ENCODE data around the gene INAVA. TPM values are rescaled to one million over a fixed set of nuclear protein-coding genes. Genes with fewer than 3 reads are reported as not detected.

The INAVA gene
- total and polyA plus RNA-seq, 9 of the 15 experiments (the other 6 are each of a cell fraction or from before 2014, with no cell fraction given) = 0.09 TPM; not detected in 8

- no peak for TF ChIP-seq CXXC5 (CRISPR knock-in tag; IDR thresholded peaks at IDR 0.05)
- TF ChIP-seq, protein P1, sequence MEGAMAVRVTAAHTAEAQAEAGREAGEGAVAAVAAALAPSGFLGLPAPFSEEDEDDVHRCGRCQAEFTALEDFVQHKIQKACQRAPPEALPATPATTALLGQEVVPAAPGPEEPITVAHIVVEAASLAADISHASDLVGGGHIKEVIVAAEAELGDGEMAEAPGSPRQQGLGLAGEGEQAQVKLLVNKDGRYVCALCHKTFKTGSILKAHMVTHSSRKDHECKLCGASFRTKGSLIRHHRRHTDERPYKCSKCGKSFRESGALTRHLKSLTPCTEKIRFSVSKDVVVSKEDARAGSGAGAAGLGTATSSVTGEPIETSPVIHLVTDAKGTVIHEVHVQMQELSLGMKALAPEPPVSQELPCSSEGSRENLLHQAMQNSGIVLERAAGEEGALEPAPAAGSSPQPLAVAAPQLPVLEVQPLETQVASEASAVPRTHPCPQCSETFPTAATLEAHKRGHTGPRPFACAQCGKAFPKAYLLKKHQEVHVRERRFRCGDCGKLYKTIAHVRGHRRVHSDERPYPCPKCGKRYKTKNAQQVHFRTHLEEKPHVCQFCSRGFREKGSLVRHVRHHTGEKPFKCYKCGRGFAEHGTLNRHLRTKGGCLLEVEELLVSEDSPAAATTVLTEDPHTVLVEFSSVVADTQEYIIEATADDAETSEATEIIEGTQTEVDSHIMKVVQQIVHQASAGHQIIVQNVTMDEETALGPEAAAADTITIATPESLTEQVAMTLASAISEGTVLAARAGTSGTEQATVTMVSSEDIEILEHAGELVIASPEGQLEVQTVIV (CRISPR knock-in tag; IDR thresholded peaks at IDR 0.05; ENCODE audit: borderline replicate concordance) = no peak
- no peak for TF ChIP-seq ETV6 (IDR thresholded peaks at IDR 0.05; ENCODE audit: borderline replicate concordance in 1 of 2, low read depth in 2 of 2, low read length in 1 of 2)
- no peak for TF ChIP-seq ETV6 (CRISPR knock-in tag; IDR thresholded peaks at IDR 0.05; ENCODE audit: borderline replicate concordance)
- TF ChIP-seq HMGN3 (IDR thresholded peaks at IDR 0.05; ENCODE audit: borderline replicate concordance, extremely low read depth, insufficient read length, low read depth, low read length) = no peak
- TF ChIP-seq ZNF830 (CRISPR knock-in tag; IDR thresholded peaks at IDR 0.05) = no peak
- TF ChIP-seq TBL1XR1 (IDR thresholded peaks at IDR 0.05; ENCODE audit: low read length in 2 of 2) = no peak
- no peak for TF ChIP-seq ATF4 (CRISPR knock-in tag; IDR thresholded peaks at IDR 0.05)
- no peak for TF ChIP-seq ZKSCAN8 (CRISPR knock-in tag; IDR thresholded peaks at IDR 0.05)
Observed at GRCh38 chr1:200869753-200870391, 24.8 kb upstream of the INAVA start (continued).
